GM23248 (cell line): ENCODE data around the gene PKNOX2.

ENCODE experiments used
- EZH2 ChIP-seq: fragments of 200-600 bp; sonication (generic); IDR thresholded peaks from 2 replicates; pipeline ENCODE4 v1.6.1; 2018; ENCODE audit warnings: antibody characterized with exemption, mild to moderate bottlenecking; ENCODE audit not compliant: insufficient read depth, poor library complexity, severe bottlenecking
- EZH2phosphoT487 ChIP-seq: fragments of 200-600 bp; sonication (generic); IDR thresholded peaks from 2 replicates; pipeline ENCODE4 v1.6.1; 2018; ENCODE audit warnings: antibody characterized with exemption, moderate library complexity, mild to moderate bottlenecking, low read depth; ENCODE audit not compliant: insufficient read depth

- TF ChIP-seq EZH2 (no peak), EZH2phosphoT487 (no peak)
These were observed 215.0 kb downstream of the PKNOX2 start for GRCh38 chr11:125379565-125379964.
